Iris pigment epithelial cell (primary cell): ENCODE results near the gene ERLIN1.
"Not testable (repeated sequence)": the region's sequence is repeated elsewhere in the genome, so short reads cannot be mapped to it uniquely, and the experiment has no call there.

Experiments used
- DNase-seq: peaks from one replicate; pipeline ENCODE4 v3.0.0-alpha.2; 2011; ENCODE audit warnings: low read depth

The ERLIN1 gene

DNA sequence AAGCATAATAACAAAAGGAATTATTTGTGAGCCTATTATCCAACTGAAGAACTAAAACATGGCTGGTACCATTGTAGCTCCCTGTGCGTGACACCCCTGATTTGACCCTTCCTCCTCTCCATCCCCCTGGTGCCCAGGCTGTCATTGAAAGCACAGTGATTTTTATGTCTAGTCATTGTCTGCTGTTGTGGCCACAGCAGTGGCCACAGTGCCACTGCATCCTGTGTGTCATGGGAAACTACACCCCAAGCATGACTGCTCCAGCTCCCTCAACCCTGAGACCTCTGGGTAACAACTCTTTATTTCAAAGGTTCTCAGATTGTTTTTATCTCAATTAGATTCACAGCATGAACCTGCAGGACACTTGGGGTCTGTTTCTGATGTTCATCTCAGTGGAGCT is 52.0 kb downstream of the ERLIN1 start:
- no peak for DNase-seq

DNA sequence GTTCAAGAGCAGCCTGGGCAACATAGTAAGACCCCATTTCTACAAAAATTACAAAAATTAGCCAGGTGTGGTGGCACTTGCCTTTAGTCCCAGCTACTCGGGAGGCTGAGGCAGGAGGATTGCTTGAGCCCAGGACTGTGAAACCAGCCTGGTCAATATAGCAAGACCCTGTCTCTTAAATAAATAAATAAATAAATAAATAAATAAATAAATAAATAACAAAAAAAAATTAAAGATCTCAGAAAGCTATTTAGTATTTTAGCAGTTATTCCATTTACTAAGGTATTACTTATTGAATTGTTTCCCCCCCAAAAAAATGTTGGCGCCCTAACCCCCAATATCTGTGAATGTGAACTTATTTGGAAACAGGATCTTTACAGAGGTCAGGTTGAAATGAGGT is 53.4 kb downstream of the ERLIN1 start:
- no peak for DNase-seq

DNA sequence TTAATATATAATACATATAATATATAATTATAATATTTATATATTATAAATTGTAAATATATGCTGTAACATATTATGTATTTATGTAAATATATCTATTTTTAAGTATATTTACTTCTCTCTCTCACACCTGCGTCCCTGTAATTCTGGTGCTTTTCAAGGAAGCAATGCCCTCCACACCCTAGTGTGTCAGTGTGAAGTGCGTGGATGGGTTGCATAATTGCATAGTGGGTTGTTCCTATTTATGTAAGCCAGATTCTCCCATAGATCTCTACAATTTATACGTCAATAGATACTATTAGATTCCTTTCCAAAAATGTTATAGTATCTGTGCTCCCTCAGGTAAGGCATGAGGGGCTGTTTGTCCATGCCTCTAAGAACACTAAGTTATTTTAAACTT is 54.3 kb downstream of the ERLIN1 start:
- no peak for DNase-seq

DNA sequence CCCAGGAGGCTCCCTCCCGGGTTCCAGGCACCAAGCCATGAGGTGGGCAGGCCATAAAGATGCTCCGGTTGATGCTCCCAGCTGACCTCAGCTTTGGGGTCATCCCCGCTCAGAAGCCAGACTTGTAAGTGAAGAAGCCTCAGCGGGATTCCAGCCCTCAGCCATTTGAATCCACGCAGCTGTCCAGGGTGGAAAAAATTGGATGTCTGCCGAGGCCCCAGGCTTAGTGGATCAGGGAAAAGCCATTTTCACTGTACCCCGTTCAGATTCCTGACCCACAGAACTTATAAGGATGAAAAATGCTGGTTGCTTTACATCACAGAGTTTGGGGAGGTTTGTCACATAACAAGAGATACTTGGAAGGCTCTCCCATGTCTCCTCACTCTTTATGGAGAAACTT is 55.0 kb downstream of the ERLIN1 start:
- no peak for DNase-seq

DNA sequence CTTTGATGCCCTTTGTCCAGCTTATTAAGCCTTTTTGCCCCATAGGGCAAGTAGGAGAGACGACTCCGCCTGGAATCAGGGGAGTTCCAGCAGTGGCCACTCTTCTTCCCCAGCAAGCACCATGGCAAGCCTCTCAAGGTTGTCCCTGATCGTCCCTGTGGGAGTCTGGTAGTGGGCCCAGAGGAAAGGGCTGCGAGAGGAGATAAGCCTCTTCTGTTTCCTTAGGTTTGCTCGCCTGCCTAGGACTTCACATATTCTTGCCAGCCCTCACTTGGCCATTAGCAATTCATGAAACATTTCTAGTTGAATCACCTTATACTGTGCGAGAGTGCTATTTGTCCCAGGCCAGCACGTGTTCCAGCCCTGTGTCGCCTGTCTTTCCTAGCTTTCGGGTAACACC is 56.4 kb downstream of the ERLIN1 start:
- no peak for DNase-seq

DNA sequence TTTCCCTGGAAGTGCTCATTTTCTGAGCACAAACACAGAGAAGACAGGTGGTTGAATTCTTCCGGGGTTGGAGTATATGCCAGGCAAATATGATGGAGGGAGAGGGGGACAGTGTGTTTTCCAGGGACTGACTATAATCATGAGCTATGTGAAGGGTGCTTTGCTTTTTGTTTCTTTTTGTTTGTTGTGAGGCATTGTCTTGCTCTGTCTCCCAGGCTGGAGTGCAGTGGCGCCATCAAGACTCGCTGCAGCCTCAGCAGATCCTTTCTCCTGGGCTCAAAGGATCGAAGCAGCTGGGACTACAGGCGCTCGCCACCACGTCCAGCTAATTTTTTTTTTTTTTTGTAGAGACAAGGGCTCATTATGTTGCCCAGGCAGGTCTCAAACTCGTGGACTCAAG is 56.9 kb downstream of the ERLIN1 start:
- DNase-seq: no peak

DNA sequence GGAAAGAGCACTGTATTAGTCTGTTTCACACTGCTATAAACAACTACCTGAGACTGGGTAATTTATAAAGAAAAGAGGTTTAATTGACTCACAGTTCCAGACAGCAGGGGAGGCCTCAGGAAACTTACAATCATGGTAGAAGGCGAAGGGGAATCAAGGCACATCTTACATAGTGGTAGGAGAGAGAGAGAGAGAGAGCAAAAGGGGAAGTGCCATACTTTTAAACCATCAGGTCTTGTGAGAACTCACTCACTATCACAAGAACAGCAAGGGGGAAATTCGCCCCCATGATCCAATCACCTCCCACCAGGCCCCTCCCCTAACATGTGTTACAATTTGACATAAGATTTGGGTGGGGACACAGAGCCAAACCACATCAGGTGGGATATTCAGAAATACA is 60.5 kb downstream of the ERLIN1 start:
- DNase-seq: not testable (repeated sequence)

DNA sequence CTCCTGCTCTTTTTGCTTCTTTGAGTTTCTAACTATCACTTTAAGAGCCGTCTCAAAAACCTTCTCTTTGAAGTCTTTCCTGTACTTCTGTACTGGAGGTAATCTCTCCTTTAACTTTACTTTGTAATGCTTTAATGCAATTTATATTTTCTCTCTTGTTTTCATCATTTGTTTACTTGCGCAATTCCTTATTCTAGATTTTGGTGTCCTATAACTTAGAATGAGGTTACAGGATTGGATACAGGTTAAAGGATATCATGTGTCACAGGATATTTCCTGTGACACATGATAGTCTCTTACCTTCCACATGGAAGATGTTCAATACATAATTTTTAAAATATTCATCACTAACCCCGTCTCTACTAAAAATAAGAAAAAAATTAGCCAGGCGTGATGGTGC is 61.7 kb downstream of the ERLIN1 start:
- no peak for DNase-seq

DNA sequence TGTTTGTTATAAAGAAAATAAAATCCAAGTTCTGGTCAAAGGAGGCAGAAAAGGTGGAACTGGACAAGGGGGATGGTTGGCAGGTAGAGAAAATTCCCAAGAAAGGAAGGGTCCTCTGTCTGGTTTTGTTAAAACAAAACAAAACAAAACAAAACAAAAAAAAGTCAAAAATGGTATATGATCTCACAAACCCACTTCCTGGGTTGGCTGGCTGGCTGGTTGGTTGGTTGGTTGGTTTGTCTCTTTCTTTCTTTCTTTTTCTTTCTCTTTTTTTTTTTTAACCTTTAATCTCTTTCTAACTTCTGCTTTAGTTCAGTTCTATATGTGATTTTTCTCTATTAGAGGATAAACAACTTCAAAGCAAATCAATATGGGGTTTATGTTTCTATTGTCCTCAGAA is 63.0 kb downstream of the ERLIN1 start:
- DNase-seq: no peak

DNA sequence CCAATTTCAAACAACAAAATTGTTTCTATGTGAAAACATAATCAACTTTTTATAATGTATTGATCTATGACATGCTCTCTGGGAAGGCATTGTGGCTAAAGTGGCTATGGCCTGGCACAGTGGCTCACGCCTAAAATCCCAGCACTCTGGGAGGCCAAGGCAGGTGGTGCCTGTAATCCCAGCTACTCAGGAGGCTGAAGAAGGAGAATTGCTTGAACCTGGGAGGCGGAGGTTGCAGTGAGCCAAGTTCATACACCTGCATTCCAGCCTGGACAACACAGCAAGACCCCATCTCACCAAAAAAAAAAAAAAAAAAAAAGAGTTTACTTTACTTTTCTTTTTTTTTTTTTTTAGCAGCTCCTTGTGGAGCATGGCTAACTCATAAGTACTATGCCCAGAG is 65.3 kb downstream of the ERLIN1 start:
- DNase-seq: no peak

DNA sequence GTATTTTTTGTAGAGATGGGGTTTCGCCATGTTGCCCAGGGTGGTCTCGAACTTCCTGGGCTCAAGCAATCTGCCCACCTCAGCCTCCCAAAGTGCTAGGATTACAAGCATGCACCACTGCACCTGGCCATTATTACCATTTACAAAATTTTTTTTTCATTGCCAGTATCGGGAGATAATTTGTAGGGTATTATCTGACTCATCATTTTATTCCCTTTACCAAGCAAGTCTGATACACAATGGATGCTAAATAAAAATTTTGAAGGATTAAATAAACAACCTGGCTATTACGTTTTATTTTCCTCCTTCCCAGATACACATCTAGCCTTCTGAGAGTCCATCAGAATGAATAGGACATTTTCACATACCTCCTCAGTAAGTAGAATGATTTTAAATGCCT is 66.1 kb downstream of the ERLIN1 start:
- DNase-seq: no peak

DNA sequence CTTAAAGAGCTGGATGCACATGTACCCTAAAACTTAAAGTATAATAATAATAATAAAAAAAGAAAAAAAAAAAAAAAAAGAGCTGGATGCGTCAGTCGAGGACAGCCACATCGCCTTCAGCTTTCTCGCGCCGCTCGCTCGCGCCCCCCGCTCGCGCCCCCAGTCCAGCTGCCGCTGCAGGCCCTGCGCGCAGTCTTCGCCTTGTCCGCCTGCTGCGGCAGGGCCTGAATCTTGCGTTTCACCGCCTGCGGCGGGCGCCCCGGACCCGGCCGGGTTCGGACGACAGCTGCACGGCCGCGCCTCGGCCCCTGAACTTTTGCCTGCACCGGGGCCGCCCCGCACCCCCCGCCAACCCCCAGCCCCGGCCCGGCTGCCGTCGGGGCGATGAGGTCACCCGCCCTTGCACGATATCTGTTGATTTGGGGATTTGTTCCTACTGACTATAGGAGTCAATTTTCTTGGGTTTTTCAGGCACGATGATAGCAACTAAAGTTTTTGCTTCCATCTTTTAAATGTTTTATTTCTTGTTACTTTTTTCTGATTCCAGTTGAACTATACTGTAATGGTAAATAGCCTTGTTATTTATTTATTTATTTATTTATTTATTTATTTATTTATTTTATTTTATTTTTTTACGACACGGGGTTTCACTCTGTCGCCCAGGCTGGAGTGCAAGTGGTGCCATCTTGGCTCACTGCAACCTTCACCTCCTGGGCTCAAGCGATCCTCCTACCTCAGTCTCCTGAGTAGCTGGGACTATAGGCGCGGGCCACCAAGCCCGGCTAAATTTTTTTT is 70.7 kb downstream of the ERLIN1 start:
- no peak for DNase-seq

DNA sequence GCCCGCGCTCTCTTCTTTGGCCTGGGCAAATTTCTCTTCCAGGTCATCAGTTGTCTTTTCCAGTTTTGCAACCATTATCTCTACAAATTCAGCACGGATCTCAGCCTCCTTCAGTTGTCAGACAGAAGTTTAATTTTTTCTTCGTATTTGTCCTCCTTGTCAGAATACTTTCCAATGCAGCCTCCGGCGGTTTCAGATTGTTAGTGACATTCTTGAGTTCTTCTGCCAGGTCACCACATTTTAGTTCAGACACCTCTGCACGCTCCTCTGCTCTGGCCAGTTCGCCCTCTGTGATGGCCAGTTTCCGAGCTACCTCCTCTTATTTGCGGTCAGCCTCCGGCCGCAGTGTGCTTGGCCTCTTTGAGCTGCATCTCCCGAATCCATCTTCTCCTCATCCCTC is 71.4 kb downstream of the ERLIN1 start:
- no peak for DNase-seq

DNA sequence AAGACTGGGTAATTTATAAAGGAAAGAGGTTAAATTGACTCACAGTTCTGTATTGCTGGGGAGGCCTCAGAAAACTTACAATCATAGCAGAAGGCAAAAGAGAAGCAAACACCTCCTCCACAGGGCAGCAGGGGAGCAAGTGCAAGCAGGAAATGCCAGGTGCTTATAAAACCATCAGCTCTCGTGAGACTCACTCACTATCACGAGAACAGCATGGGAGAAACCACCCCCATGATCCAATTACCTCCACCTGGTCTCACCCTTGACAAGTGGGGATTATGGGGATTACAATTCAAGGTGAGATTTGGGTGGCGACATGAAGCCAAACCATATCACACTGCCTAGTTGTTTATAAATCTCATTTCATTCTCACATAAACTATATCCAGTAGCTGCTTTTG is 76.2 kb downstream of the ERLIN1 start:
- DNase-seq: no peak

DNA sequence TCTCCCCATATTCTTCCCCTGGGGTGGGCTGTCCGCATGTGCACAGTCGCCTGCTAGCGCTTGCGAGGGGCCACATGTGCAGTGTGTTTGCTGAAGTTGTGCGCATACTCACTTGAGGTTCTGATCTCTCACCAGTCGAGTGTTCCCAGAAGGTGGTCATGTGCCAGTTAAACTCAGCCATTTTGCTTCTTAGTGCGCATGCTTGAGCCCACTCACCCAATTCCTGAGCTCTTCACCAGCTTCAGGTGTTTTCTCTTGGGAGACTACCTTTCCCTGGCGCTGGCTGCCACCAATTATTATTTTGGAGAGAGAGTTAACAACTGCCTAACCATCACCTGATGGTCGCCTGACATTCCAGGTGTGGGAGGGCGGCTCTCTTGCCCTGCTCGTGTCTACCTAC is 79.0 kb downstream of the ERLIN1 start:
- no peak for DNase-seq

DNA sequence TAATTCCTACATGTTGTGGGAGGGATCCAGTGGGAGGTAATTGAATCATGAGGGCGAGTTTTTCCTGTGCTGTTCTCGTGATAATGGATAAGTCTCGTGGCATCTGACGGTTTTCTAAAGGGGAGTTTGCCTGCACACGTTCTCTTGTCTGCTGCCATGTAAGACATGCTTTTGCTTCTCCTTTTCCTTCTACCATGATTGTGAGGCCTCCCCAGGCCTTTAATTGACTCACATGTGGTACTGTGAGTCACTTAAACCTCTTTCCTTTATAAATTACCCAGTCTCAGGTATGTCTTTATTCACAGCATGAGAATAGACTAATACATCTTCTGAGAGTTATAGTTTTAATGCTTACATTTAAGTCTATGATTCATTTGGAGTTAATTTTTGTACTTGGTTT is 81.5 kb downstream of the ERLIN1 start:
- DNase-seq: no peak

DNA sequence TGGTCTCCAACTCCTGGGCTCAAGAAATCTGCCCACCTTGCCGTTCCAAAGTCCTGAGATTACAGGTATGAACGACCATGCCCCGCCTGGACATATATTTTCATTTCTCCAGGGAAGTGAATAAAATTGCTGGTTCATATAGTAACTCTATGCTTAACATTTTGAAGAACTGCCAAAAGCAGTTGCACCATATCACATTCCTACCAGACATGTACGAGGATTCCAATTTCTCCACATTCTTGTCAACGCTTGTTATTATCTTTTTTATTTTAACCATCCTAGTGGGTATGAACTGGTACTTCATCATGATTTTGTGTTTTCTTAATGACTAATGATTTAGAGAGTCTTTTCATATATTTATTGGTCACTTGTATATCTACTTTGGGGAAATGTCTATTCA is 82.2 kb downstream of the ERLIN1 start:
- DNase-seq: peak; percentile 88

DNA sequence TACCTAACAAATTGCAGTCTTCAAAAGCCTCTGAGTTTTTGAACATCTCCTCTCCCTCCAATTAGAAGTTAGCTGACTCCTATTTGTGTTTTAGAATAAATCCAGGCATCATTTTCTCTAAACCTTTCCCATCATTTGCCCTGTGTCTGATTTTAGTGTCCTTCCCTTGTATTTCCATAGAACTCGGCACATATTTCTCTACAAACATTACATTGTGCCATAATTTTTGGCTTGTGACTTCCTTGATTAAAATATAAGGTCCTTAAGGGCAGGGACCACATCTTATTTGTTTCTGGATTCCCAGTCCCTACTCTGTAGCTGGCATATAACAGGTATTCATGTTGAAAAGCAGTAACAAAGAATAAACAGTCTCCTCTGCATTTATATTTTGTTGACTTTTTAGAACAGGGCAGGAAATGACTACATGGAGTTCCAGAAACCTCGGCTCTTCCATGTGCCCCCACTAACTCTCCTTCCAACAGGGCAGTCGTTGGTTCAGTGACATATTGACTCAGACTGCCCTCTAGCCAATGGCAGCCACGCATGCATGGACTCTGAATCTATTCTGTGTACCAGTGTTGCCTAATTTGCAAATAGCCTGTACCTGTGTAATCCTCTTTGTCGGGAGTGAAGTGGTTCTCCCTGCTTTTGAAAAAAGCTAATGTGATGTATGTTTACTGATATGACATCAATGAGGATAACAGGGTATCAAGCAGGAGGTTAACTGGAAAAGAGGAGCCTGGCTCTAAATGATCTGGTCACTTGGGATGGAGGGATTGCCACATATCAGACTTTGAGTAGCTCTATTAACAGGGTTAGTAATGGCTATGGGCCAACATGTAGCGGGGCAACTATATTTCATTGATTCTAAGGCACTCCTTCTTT is 84.4 kb downstream of the ERLIN1 start:
- DNase-seq: peak; percentile 23

DNA sequence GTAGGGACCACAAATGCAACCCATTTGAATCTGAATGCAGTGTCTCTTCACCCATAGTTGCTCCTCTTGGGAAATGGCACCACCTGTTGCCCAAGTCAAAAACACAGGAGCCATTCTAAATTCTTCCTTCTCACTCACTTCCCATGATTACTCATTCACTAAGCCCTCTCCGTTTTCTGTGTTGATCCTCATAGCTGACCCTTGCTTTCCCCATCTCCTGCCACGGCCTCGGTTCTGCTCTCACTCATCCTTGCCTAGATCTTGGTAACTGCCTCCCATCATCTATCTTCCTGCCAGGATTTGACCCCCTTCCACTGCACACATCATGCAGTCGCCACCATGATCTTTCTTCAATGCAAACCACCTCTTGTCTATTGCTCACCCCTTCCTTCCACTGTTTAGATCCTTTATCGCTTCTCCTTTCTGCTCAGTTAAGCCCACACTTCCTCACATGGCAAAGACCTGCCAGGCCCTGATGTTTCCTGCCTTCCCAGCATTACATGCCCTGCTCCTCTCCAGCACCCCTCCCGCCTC is 85.1 kb downstream of the ERLIN1 start:
- peak; percentile 74 for DNase-seq
